GM23338 (cell line): ENCODE data around the gene SMIM12. TPM values are rescaled to one million over a fixed set of nuclear protein-coding genes. Genes with fewer than 3 reads are reported as not detected.

Source experiments
- ATAC-seq: fragments of 200-7000 bp; cut with Tn5 transposase; 3 replicates; pipeline ENCODE4 v1.9.1; 2020
- DNase-seq: peaks from one replicate; pipeline ENCODE4 v3.0.0-alpha.2; 2015; ENCODE audit warnings: low spot score
- H2AFZ ChIP-seq: fragments of 200-600 bp; sonication (generic); 2 replicates; pipeline ENCODE4 v1.8.0; 2016; ENCODE audit warnings: antibody characterized with exemption, mild to moderate bottlenecking, moderate library complexity
- H3F3A ChIP-seq: fragments of 200-600 bp; sonication (generic); replicated peaks from 2 replicates; pipeline ENCODE4 v1.8.0; 2017; ENCODE audit warnings: antibody characterized with exemption, mixed run types, low read depth
- H3K27ac ChIP-seq: fragments of 200-600 bp; sonication (generic); 2 replicates; pipeline ENCODE4 v1.6.1; 2016; ENCODE audit warnings: low read depth
- H3K27me3 ChIP-seq: fragments of 200-600 bp; sonication (generic); 2 replicates; pipeline ENCODE4 v1.8.0; 2016; ENCODE audit warnings: mild to moderate bottlenecking, mixed run types, moderate library complexity; ENCODE audit not compliant: insufficient read depth
- H3K36me3 ChIP-seq: fragments of 200-600 bp; sonication (generic); 2 replicates; pipeline ENCODE4 v1.8.0; 2016; ENCODE audit warnings: mild to moderate bottlenecking; ENCODE audit not compliant: insufficient read depth
- H3K4me1 ChIP-seq: fragments of 200-600 bp; sonication (generic); 2 replicates; pipeline ENCODE4 v1.8.0; 2016; ENCODE audit warnings: mild to moderate bottlenecking, moderate library complexity; ENCODE audit not compliant: insufficient read depth
- H3K4me2 ChIP-seq: fragments of 200-600 bp; sonication (generic); 2 replicates; pipeline ENCODE4 v1.7.1; 2017; ENCODE audit warnings: mixed run types
- H3K4me3 ChIP-seq: fragments of 200-600 bp; sonication (generic); 2 replicates; pipeline ENCODE4 v1.6.1; 2016; ENCODE audit warnings: mixed run types
- H3K79me2 ChIP-seq: fragments of 200-600 bp; sonication (generic); replicated peaks from 2 replicates; pipeline ENCODE4 v1.8.0; 2017; ENCODE audit warnings: mild to moderate bottlenecking; ENCODE audit not compliant: insufficient read depth
- H3K9me2 ChIP-seq: fragments of 200-600 bp; sonication (generic); 2 replicates; pipeline ENCODE4 v1.8.0; 2017; ENCODE audit not compliant: insufficient read depth
- H4K20me1 ChIP-seq: fragments of 200-600 bp; sonication (generic); replicated peaks from 2 replicates; pipeline ENCODE4 v1.8.0; 2017; ENCODE audit warnings: mild to moderate bottlenecking; ENCODE audit not compliant: insufficient read depth
- H3K27ac Mint-ChIP-seq: 2 replicates; pipeline ENCODE4 v1.8.0; 2020; ENCODE audit warnings: inconsistent platforms, mild to moderate bottlenecking, moderate library complexity, mixed read lengths
- H3K27me3 Mint-ChIP-seq: 3 replicates; pipeline ENCODE4 v1.8.0; 2022; ENCODE audit warnings: low read depth, mild to moderate bottlenecking, moderate library complexity, mixed read lengths, inconsistent platforms; ENCODE audit not compliant: insufficient read depth, poor library complexity
- H3K36me3 Mint-ChIP-seq: 3 replicates; pipeline ENCODE4 v1.8.0; 2021; ENCODE audit warnings: low read depth, mild to moderate bottlenecking, inconsistent platforms, moderate library complexity, mixed read lengths
- H3K4me1 Mint-ChIP-seq: 3 replicates; pipeline ENCODE4 v1.8.0; 2020; ENCODE audit warnings: mild to moderate bottlenecking, inconsistent platforms, mixed read lengths
- H3K4me3 Mint-ChIP-seq: 3 replicates; pipeline ENCODE4 v1.8.0; 2021; ENCODE audit warnings: moderate library complexity, mild to moderate bottlenecking, inconsistent platforms, mixed read lengths
- H3K9me3 Mint-ChIP-seq: 3 replicates; pipeline ENCODE4 v1.8.0; 2020; ENCODE audit warnings: moderate library complexity, mild to moderate bottlenecking, inconsistent platforms, mixed read lengths
- CREB1 ChIP-seq: fragments of 250-450 bp; sonication (Bioruptor Pico); IDR thresholded peaks from 2 replicates; pipeline ENCODE4 v1.5.0; 2020; ENCODE audit warnings: low read depth, mild to moderate bottlenecking, moderate library complexity
- EZH2 ChIP-seq: fragments of 200-600 bp; sonication (generic); IDR thresholded peaks from one replicate; pipeline ENCODE4 v1.8.0; 2017; ENCODE audit warnings: antibody characterized with exemption, mild to moderate bottlenecking, low read depth; ENCODE audit not compliant: unreplicated experiment
- EZH2phosphoT487 ChIP-seq: fragments of 200-600 bp; sonication (generic); IDR thresholded peaks from one replicate; pipeline ENCODE4 v1.8.1; 2018; ENCODE audit warnings: antibody characterized with exemption; ENCODE audit not compliant: unreplicated experiment
- JUNB ChIP-seq: IDR thresholded peaks from one replicate; pipeline ENCODE4 v1.6.1; 2016; ENCODE audit warnings: antibody characterized with exemption; ENCODE audit not compliant: unreplicated experiment
- ZNF114 ChIP-seq: fragments of 250-450 bp; sonication (Bioruptor Pico); IDR thresholded peaks from 2 replicates; pipeline ENCODE4 v1.5.0; 2020; ENCODE audit warnings: mild to moderate bottlenecking, moderate library complexity
- ZNF331 ChIP-seq: fragments of 250-450 bp; sonication (Bioruptor Pico); IDR thresholded peaks from 2 replicates; pipeline ENCODE4 v1.5.0; 2020; ENCODE audit warnings: low read depth, mild to moderate bottlenecking, moderate library complexity
- polyA plus RNA-seq: library from polyadenylated mRNA; unstranded; fragments of >200 nt; fragmentation: Nextera tagmentation; extraction: Ambion mirVana; gene quantifications from 2 replicates; pipeline ENCODE4 v1.2.1, GENCODE V29; 2016
- total RNA-seq: library from RNA; depleted of rRNA; stranded (reverse); fragments of >200 nt; shearing (Covaris generic); gene quantifications from 2 replicates; pipeline ENCODE4 v1.2.3, GENCODE V29; 2014
- TF ChIP-seq, protein P1 (sequence below): fragments of 250-450 bp; sonication (Bioruptor Pico); IDR thresholded peaks from 2 replicates; pipeline ENCODE4 v1.5.0; 2020; ENCODE audit warnings: mild to moderate bottlenecking, moderate library complexity
- TF ChIP-seq, protein P2 (sequence below), 2 experiments: fragments of 200-600 bp in 1 of 2; sonication (generic) in 1 of 2; conservative IDR thresholded peaks; 2 replicates each; pipeline versions ENCODE4 v1.5.1 to v1.6.1; 2016 to 2017; ENCODE audit warnings: antibody characterized with exemption in 2 of 2, low read depth in 2 of 2, mild to moderate bottlenecking in 2 of 2, moderate library complexity in 1 of 2
- TF ChIP-seq, protein P3 (sequence below): IDR thresholded peaks from 2 replicates; pipeline ENCODE4 v1.6.1; 2016; ENCODE audit warnings: antibody characterized with exemption
- TF ChIP-seq, protein P4 (sequence below): IDR thresholded peaks from one replicate; pipeline ENCODE4 v1.6.1; 2018; ENCODE audit warnings: antibody characterized with exemption; ENCODE audit not compliant: unreplicated experiment

Gene SMIM12
- total and polyA plus RNA-seq, 2 experiments from 2014 or later = 22.7 to 25.3 TPM

DNA sequence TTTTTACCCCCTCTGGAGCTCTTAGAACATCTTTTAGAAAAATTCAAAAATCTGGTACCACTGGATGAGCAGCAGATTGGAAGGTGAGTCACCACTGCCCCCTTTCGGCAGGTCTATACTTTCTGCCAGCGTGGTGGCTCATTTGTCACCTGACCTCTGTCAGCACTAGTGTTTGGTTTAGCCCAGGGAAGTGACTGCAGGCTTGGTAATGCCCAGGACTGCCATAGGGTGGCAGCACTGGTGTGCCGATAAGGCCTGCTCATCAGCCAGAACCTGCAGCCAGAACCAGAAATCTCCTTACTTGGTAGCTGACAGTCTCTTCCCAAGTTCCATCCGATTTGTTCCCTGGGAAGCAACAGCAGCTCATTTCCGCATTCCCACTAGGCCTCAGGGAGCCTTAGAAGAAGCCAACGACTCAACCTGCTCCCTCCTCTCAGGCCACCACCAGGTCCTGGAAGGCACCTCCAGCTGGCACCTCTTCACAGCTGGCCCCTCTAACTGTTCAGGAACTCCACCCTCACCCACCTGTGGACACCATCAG lies 6.8 kb downstream of the SMIM12 start (continued):
- TF ChIP-seq JUNB = no peak
- TF ChIP-seq CREB1 (CRISPR knock-in tag) = peak; percentile 53
- TF ChIP-seq, protein P1, sequence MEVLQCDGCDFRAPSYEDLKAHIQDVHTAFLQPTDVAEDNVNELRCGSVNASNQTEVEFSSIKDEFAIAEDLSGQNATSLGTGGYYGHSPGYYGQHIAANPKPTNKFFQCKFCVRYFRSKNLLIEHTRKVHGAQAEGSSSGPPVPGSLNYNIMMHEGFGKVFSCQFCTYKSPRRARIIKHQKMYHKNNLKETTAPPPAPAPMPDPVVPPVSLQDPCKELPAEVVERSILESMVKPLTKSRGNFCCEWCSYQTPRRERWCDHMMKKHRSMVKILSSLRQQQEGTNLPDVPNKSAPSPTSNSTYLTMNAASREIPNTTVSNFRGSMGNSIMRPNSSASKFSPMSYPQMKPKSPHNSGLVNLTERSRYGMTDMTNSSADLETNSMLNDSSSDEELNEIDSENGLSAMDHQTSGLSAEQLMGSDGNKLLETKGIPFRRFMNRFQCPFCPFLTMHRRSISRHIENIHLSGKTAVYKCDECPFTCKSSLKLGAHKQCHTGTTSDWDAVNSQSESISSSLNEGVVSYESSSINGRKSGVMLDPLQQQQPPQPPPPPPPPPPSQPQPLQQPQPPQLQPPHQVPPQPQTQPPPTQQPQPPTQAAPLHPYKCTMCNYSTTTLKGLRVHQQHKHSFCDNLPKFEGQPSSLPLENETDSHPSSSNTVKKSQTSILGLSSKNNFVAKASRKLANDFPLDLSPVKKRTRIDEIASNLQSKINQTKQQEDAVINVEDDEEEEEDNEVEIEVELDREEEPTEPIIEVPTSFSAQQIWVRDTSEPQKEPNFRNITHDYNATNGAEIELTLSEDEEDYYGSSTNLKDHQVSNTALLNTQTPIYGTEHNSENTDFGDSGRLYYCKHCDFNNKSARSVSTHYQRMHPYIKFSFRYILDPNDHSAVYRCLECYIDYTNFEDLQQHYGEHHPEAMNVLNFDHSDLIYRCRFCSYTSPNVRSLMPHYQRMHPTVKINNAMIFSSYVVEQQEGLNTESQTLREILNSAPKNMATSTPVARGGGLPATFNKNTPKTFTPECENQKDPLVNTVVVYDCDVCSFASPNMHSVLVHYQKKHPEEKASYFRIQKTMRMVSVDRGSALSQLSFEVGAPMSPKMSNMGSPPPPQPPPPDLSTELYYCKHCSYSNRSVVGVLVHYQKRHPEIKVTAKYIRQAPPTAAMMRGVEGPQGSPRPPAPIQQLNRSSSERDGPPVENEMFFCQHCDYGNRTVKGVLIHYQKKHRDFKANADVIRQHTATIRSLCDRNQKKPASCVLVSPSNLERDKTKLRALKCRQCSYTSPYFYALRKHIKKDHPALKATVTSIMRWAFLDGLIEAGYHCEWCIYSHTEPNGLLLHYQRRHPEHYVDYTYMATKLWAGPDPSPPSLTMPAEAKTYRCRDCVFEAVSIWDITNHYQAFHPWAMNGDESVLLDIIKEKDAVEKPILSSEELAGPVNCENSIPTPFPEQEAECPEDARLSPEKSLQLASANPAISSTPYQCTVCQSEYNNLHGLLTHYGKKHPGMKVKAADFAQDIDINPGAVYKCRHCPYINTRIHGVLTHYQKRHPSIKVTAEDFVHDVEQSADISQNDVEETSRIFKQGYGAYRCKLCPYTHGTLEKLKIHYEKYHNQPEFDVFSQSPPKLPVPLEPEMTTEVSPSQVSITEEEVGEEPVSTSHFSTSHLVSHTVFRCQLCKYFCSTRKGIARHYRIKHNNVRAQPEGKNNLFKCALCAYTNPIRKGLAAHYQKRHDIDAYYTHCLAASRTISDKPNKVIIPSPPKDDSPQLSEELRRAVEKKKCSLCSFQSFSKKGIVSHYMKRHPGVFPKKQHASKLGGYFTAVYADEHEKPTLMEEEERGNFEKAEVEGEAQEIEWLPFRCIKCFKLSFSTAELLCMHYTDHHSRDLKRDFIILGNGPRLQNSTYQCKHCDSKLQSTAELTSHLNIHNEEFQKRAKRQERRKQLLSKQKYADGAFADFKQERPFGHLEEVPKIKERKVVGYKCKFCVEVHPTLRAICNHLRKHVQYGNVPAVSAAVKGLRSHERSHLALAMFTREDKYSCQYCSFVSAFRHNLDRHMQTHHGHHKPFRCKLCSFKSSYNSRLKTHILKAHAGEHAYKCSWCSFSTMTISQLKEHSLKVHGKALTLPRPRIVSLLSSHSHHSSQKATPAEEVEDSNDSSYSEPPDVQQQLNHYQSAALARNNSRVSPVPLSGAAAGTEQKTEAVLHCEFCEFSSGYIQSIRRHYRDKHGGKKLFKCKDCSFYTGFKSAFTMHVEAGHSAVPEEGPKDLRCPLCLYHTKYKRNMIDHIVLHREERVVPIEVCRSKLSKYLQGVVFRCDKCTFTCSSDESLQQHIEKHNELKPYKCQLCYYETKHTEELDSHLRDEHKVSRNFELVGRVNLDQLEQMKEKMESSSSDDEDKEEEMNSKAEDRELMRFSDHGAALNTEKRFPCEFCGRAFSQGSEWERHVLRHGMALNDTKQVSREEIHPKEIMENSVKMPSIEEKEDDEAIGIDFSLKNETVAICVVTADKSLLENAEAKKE (CRISPR knock-in tag) = peak; percentile 78; the same call in 1 of the 2 replicates
- TF ChIP-seq ZNF114 (CRISPR knock-in tag) = no peak

DNA sequence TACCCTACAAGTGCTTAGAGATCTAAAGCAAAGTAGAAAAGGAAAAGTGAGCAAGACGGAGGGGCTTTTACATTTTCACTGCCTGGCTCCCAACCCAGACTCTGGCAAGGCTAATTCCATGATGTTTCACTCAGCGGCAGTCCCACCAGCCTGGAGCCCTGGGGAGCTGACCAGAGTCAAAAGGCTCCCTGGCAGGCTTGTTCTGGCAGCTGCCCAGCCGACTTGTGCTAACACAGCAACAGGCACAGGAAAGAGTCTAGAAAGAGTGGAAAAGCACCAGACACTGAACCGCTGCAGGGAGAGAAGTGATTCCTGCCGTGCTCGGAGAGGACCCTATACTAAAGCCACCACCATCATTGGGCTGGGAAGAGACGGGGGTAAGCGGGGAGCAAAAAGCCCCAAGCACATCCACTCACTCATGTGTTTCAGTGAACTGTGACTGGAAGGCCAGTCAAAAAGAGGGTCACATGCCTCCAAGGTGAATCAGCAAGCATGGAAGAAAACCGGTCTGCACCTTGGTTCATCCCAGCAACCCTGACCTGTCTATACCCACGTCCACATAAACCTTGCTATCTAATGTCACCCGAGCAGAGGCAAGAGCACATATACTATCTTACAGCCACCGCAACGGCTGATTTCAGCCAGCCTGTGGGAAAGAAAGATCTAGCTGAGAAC lies 8.0 kb downstream of the SMIM12 start:
- no peak overlapping the region for H3K4me3 Mint-ChIP-seq
- H3K36me3 Mint-ChIP-seq = peaks cover 24% of the 10 kb centered on the region
- Histone ChIP-seq H3K27me3 (no peaks in the 10 kb centered on the region), H3K9me2 (no peaks in the 10 kb centered on the region), H3K4me1 (peaks cover 9% of the 10 kb centered on the region), H3F3A (no peaks in the 10 kb centered on the region), H3K4me3 (no peak overlapping the region), H3K36me3 (0 out of 2 replicates have a peak, but pooled peaks cover 4% of the 10 kb centered on the region), H3K27ac (no peak overlapping the region), H3K79me2 (peaks cover 3% of the 10 kb centered on the region; the same call in 1 of the 2 replicates), H3K4me2 (no peak overlapping the region), H4K20me1 (peaks cover 6% of the 10 kb centered on the region), H2AFZ (no peak overlapping the region)
- peaks cover 29% of the 10 kb centered on the region for H3K4me1 Mint-ChIP-seq
- no peaks in the 10 kb centered on the region for H3K9me3 Mint-ChIP-seq
- H3K27ac Mint-ChIP-seq = peak overlapping the region; percentile 74; the same call in 1 of the 2 replicates
- peaks cover 1% of the 10 kb centered on the region for H3K27me3 Mint-ChIP-seq
- DNase-seq = no peak
- no peak for ATAC-seq
- TF ChIP-seq, protein P2, sequence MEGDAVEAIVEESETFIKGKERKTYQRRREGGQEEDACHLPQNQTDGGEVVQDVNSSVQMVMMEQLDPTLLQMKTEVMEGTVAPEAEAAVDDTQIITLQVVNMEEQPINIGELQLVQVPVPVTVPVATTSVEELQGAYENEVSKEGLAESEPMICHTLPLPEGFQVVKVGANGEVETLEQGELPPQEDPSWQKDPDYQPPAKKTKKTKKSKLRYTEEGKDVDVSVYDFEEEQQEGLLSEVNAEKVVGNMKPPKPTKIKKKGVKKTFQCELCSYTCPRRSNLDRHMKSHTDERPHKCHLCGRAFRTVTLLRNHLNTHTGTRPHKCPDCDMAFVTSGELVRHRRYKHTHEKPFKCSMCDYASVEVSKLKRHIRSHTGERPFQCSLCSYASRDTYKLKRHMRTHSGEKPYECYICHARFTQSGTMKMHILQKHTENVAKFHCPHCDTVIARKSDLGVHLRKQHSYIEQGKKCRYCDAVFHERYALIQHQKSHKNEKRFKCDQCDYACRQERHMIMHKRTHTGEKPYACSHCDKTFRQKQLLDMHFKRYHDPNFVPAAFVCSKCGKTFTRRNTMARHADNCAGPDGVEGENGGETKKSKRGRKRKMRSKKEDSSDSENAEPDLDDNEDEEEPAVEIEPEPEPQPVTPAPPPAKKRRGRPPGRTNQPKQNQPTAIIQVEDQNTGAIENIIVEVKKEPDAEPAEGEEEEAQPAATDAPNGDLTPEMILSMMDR (conservative IDR thresholded peaks at IDR 0.05; ENCODE audit: low read depth in 2 of 2) = no peak
- TF ChIP-seq, protein P3, sequence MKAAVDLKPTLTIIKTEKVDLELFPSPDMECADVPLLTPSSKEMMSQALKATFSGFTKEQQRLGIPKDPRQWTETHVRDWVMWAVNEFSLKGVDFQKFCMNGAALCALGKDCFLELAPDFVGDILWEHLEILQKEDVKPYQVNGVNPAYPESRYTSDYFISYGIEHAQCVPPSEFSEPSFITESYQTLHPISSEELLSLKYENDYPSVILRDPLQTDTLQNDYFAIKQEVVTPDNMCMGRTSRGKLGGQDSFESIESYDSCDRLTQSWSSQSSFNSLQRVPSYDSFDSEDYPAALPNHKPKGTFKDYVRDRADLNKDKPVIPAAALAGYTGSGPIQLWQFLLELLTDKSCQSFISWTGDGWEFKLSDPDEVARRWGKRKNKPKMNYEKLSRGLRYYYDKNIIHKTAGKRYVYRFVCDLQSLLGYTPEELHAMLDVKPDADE = no peak
- TF ChIP-seq JUNB (no peak), EZH2 (no peak), CREB1 (CRISPR knock-in tag) (no peak), EZH2phosphoT487 (no peak), ZNF331 (no peak)
- TF ChIP-seq, protein P4, sequence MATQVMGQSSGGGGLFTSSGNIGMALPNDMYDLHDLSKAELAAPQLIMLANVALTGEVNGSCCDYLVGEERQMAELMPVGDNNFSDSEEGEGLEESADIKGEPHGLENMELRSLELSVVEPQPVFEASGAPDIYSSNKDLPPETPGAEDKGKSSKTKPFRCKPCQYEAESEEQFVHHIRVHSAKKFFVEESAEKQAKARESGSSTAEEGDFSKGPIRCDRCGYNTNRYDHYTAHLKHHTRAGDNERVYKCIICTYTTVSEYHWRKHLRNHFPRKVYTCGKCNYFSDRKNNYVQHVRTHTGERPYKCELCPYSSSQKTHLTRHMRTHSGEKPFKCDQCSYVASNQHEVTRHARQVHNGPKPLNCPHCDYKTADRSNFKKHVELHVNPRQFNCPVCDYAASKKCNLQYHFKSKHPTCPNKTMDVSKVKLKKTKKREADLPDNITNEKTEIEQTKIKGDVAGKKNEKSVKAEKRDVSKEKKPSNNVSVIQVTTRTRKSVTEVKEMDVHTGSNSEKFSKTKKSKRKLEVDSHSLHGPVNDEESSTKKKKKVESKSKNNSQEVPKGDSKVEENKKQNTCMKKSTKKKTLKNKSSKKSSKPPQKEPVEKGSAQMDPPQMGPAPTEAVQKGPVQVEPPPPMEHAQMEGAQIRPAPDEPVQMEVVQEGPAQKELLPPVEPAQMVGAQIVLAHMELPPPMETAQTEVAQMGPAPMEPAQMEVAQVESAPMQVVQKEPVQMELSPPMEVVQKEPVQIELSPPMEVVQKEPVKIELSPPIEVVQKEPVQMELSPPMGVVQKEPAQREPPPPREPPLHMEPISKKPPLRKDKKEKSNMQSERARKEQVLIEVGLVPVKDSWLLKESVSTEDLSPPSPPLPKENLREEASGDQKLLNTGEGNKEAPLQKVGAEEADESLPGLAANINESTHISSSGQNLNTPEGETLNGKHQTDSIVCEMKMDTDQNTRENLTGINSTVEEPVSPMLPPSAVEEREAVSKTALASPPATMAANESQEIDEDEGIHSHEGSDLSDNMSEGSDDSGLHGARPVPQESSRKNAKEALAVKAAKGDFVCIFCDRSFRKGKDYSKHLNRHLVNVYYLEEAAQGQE = no peak
